Measurements from ENCODE around the gene DDAH1.

Gene DDAH1

DNA sequence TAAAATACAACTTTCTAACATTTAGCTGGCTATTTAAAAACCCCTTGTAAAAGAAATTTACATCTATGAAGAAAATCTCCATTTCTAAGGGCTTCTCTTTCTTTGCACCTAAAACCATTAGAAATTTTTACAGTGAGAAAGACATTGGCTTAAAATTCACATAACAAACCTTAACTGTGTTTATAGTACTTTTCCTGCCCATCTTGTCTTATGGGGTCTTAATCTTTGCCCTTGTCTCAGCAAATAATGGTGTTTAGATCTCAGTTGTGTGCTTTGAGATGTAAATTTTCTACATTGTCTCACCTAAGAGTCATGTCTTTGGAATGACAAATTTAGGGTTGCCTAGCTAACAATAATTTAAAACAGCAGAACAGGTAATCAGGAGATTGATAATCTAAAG is 71.5 kb downstream of the DDAH1 start:
- TF ChIP-seq PAX5 (IDR thresholded peaks at IDR 0.05; ENCODE audit: insufficient read depth, low read length, severe bottlenecking): no peak
- no peak for TF ChIP-seq POLR2AphosphoS5 (IDR thresholded peaks at IDR 0.05; ENCODE audit: low read depth, low read length)
- TF ChIP-seq SPI1 (IDR thresholded peaks at IDR 0.05; ENCODE audit: low read depth, low read length): no peak
- TF ChIP-seq POU2F2 (IDR thresholded peaks at IDR 0.05; ENCODE audit: low read depth, low read length): no peak
- no peak for TF ChIP-seq TAF1 (IDR thresholded peaks at IDR 0.05; ENCODE audit: low read depth, low read length)
- no peak for TF ChIP-seq POLR2A (IDR thresholded peaks at IDR 0.05; ENCODE audit: low read depth, low read length)
- no peak for FAIRE-seq
- DNase-seq (ENCODE audit: insufficient read length, low spot score): no peak

DNA sequence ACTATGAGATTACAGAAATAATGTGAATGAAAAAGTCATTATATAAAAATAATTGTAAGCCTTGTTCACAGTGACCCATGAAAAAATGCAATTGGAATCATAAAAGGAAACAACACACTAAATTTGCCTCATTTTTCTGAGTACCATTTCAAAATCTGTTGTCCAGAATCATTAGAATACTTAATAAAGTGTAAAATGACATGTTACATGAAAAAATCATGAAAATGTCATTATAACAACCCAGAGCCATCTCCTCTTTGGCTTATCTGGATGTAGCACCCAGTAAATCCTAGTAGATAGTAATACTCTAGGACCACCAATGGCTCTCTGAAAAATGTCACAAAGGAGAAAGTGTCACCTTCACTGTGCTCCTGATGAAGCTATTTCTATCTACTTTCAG is 76.5 kb downstream of the DDAH1 start:
- DNase-seq (ENCODE audit: insufficient read length, low spot score) (no peak), FAIRE-seq (no peak)
- TF ChIP-seq TAF1 (IDR thresholded peaks at IDR 0.05; ENCODE audit: low read depth, low read length): no peak
- no peak for TF ChIP-seq POLR2AphosphoS5 (IDR thresholded peaks at IDR 0.05; ENCODE audit: low read depth, low read length)
- TF ChIP-seq POLR2A (IDR thresholded peaks at IDR 0.05; ENCODE audit: low read depth, low read length): no peak
- no peak for TF ChIP-seq PAX5 (IDR thresholded peaks at IDR 0.05; ENCODE audit: insufficient read depth, low read length, severe bottlenecking)
- no peak for TF ChIP-seq POU2F2 (IDR thresholded peaks at IDR 0.05; ENCODE audit: low read depth, low read length)
- TF ChIP-seq SPI1 (IDR thresholded peaks at IDR 0.05; ENCODE audit: low read depth, low read length): no peak

DNA sequence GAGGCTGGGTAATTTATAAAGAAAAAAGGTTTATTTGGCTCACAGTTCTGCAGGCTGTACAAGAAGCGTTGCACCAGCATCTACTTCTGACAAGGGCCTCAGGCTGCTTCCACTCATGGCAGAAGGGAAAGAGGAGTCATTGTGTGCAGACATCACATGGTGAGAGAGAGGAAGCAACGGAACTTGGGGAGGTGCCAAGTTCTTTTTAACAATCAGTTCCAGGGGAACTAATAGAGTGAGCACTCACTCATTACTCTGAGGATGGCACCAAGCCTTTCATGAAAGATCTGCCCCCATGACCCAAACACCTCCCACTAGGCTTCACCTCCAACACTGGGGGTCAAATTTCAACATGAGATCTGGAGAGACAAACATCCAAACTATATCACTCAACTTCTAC is 77.2 kb downstream of the DDAH1 start:
- FAIRE-seq (no peak), DNase-seq (ENCODE audit: insufficient read length, low spot score) (no peak)
- TF ChIP-seq POU2F2 (IDR thresholded peaks at IDR 0.05; ENCODE audit: low read depth, low read length): no peak
- TF ChIP-seq PAX5 (IDR thresholded peaks at IDR 0.05; ENCODE audit: insufficient read depth, low read length, severe bottlenecking): no peak
- TF ChIP-seq POLR2A (IDR thresholded peaks at IDR 0.05; ENCODE audit: low read depth, low read length): no peak
- no peak for TF ChIP-seq POLR2AphosphoS5 (IDR thresholded peaks at IDR 0.05; ENCODE audit: low read depth, low read length)
- no peak for TF ChIP-seq TAF1 (IDR thresholded peaks at IDR 0.05; ENCODE audit: low read depth, low read length)
- no peak for TF ChIP-seq SPI1 (IDR thresholded peaks at IDR 0.05; ENCODE audit: low read depth, low read length)

DNA sequence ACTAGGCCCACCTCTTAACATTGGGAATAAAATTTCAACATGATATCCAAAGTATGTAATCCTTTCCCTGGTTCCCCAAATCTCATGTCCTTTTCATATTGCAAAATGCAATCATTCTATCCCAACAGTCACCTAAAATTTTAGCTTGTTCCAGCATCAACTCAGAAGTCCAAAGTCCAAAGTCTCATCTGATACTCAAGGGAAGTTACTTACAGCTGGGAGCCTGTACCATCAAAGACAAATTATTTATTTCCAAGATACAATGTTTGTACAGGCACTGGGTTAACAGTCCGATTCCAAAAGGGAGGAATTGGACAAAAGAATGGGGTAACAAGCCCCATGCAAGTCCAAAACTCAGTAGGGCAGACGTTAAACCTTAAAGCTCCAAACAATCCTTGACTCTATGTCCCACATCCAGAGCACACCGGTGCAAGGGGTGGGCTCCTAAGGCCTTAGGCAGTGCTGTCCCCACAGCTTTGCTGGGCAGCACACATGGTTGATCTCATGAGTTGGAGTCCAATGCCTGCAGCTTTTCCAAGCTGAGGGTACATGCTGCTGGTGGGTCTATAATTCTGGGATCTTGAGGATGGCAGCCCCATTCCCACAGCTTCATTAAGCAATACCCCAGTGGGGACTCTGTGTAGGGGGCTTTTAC is 78.8 kb downstream of the DDAH1 start:
- TF ChIP-seq POLR2AphosphoS5 (IDR thresholded peaks at IDR 0.05; ENCODE audit: low read depth, low read length): no peak
- no peak for TF ChIP-seq TAF1 (IDR thresholded peaks at IDR 0.05; ENCODE audit: low read depth, low read length)
- no peak for TF ChIP-seq SPI1 (IDR thresholded peaks at IDR 0.05; ENCODE audit: low read depth, low read length)
- TF ChIP-seq PAX5 (IDR thresholded peaks at IDR 0.05; ENCODE audit: insufficient read depth, low read length, severe bottlenecking): no peak
- TF ChIP-seq POU2F2 (IDR thresholded peaks at IDR 0.05; ENCODE audit: low read depth, low read length): no peak
- no peak for TF ChIP-seq POLR2A (IDR thresholded peaks at IDR 0.05; ENCODE audit: low read depth, low read length)
- DNase-seq (ENCODE audit: insufficient read length, low spot score): no peak
- FAIRE-seq: no peak

DNA sequence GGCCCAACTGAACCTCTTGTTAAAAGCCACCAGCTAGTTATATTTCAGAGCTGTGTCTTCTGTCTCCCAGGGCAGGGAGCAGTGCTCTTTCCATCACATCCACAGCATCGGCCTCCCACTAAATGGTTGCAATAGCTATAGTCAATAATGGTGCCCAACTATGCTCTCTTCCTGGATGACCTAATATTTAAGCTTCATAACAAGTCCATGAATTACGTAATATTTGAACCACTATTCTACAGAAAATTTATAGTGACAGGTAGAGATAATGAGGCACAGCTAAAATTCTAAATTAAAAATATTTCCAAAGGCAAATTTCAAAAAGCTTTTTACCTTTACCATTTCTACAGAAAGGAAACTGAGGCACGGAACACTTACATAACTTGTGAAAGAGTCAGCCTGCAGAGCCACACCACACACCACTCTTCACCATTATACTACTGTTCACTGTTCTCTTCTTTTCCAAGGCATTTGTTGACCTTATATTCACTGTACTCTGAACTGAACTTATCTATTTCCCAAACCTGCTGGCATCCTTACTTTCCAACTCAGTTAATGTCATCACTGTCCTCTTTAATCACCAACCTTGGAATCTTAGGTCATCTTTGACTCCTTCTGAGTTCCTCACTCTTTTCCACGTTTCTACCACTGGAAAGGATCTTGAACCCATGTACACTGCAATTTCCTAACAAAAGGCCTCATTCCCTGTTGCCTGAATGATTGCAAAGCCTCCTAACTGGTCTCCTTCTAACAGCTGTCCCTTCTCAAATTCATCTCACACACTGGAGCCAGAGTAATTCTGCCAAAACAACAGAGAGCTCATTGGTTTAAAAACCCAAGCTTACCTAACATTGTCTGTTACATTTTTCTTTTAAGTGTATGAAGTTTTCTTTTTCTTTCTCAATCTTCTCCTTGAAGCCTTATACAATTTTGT is 85.5 kb downstream of the DDAH1 start:
- TF ChIP-seq TAF1 (IDR thresholded peaks at IDR 0.05; ENCODE audit: low read depth, low read length): no peak
- no peak for TF ChIP-seq POU2F2 (IDR thresholded peaks at IDR 0.05; ENCODE audit: low read depth, low read length)
- no peak for TF ChIP-seq POLR2AphosphoS5 (IDR thresholded peaks at IDR 0.05; ENCODE audit: low read depth, low read length)
- TF ChIP-seq PAX5 (IDR thresholded peaks at IDR 0.05; ENCODE audit: insufficient read depth, low read length, severe bottlenecking): no peak
- no peak for TF ChIP-seq SPI1 (IDR thresholded peaks at IDR 0.05; ENCODE audit: low read depth, low read length)
- TF ChIP-seq POLR2A (IDR thresholded peaks at IDR 0.05; ENCODE audit: low read depth, low read length): no peak
- FAIRE-seq: no peak
- no peak for DNase-seq (ENCODE audit: insufficient read length, low spot score)

DNA sequence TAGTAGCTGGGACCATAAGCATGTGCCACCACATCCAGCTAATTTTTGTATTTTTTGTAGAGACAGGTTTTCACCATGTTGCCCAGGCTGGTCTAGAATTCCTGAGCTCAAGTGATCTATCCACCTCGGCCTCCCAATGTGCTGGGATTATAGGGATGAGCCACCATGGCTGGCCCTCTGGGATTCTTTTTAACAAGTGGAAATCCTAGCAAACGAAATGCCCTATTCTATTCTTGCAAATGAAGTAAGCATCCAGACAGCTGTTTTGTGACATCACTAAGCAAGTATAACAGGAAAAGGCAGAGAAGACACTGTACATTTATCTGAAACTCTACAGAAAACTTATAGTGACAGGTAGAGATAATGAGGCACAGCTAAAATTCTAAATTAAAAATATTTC is 86.4 kb downstream of the DDAH1 start:
- FAIRE-seq: no peak
- no peak for DNase-seq (ENCODE audit: insufficient read length, low spot score)
- no peak for TF ChIP-seq POLR2A (IDR thresholded peaks at IDR 0.05; ENCODE audit: low read depth, low read length)
- TF ChIP-seq SPI1 (IDR thresholded peaks at IDR 0.05; ENCODE audit: low read depth, low read length): no peak
- no peak for TF ChIP-seq POU2F2 (IDR thresholded peaks at IDR 0.05; ENCODE audit: low read depth, low read length)
- TF ChIP-seq PAX5 (IDR thresholded peaks at IDR 0.05; ENCODE audit: insufficient read depth, low read length, severe bottlenecking): no peak
- TF ChIP-seq POLR2AphosphoS5 (IDR thresholded peaks at IDR 0.05; ENCODE audit: low read depth, low read length): no peak
- TF ChIP-seq TAF1 (IDR thresholded peaks at IDR 0.05; ENCODE audit: low read depth, low read length): no peak

DNA sequence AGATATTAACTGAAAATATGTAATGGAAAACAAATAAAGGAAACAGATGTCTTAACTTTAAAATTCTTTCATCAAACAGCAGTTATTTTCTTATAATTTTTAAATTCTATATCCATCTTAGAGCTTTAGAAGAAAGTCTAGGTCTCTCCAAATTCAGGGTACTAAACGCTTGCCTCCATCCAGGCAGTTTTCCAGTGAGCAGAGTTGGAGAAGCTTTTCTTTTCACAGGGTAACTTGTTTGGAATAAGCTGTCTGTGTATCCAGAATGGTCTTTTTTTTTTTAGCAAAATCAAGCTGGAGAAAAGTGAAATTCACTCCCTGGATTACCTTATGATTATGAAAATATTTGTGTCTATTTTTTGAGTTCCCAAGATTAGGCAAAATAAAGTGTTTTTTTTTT is 88.6 kb downstream of the DDAH1 start:
- FAIRE-seq (no peak), DNase-seq (ENCODE audit: insufficient read length, low spot score) (no peak)
- no peak for TF ChIP-seq POLR2AphosphoS5 (IDR thresholded peaks at IDR 0.05; ENCODE audit: low read depth, low read length)
- TF ChIP-seq TAF1 (IDR thresholded peaks at IDR 0.05; ENCODE audit: low read depth, low read length): no peak

DNA sequence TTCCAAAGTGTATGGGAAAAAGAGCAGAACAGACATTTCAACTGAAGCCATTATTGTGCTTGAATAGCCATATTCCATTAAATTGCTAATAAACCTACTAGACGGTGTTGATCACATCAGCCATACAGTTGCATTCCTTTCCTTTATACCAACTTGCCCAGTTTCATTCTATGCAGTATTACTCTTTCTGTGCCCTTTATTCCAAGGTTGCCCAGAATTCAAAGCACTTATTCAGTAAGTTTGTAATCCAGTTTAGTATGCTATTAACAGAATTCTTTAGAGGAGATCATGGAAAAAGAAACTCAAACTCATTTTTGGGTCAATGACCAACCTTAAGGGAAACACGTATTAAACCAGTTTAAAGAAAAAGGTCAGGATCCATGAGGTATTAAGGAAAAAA is 89.5 kb downstream of the DDAH1 start:
- DNase-seq (ENCODE audit: insufficient read length, low spot score) (no peak), FAIRE-seq (no peak)
- no peak for TF ChIP-seq POU2F2 (IDR thresholded peaks at IDR 0.05; ENCODE audit: low read depth, low read length)
- no peak for TF ChIP-seq PAX5 (IDR thresholded peaks at IDR 0.05; ENCODE audit: insufficient read depth, low read length, severe bottlenecking)
- no peak for TF ChIP-seq SPI1 (IDR thresholded peaks at IDR 0.05; ENCODE audit: low read depth, low read length)
- TF ChIP-seq POLR2AphosphoS5 (IDR thresholded peaks at IDR 0.05; ENCODE audit: low read depth, low read length): no peak
- no peak for TF ChIP-seq TAF1 (IDR thresholded peaks at IDR 0.05; ENCODE audit: low read depth, low read length)
- no peak for TF ChIP-seq POLR2A (IDR thresholded peaks at IDR 0.05; ENCODE audit: low read depth, low read length)

DNA sequence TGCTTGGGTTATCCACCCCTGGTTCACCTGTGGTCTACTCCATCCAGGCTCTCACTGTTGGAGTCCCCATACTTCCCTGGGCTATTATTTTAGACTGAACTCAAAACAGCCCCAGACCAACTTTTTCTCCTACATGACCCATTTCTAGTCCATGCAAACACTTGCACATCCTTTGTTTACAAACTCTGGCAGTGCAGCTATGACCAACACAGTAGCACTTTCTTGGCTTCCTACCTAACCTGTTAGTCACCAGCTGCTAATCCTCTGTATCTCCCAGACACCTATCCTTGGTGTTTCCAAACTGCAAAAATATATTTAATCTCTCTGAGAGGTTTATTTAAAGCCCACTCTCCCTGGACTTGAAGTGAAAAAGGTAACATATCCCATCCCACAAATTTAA is 90.8 kb downstream of the DDAH1 start:
- DNase-seq (ENCODE audit: insufficient read length, low spot score) (no peak), FAIRE-seq (no peak)
- no peak for TF ChIP-seq POLR2AphosphoS5 (IDR thresholded peaks at IDR 0.05; ENCODE audit: low read depth, low read length)
- no peak for TF ChIP-seq POLR2A (IDR thresholded peaks at IDR 0.05; ENCODE audit: low read depth, low read length)
- no peak for TF ChIP-seq SPI1 (IDR thresholded peaks at IDR 0.05; ENCODE audit: low read depth, low read length)
- no peak for TF ChIP-seq TAF1 (IDR thresholded peaks at IDR 0.05; ENCODE audit: low read depth, low read length)
- TF ChIP-seq POU2F2 (IDR thresholded peaks at IDR 0.05; ENCODE audit: low read depth, low read length): no peak
- no peak for TF ChIP-seq PAX5 (IDR thresholded peaks at IDR 0.05; ENCODE audit: insufficient read depth, low read length, severe bottlenecking)

Data from GM12891 (cell line).